Central memory CD8-positive, alpha-beta T cell (primary cell): ENCODE data around the gene TCP1.
"Not testable (repeated sequence)": the region's sequence is repeated elsewhere in the genome, so short reads cannot be mapped to it uniquely, and the experiment has no call there.

Experiments used
- ATAC-seq: fragments of 150-1000 bp; cut with Tn5 transposase; replicated peaks from 2 replicates; pipeline ENCODE4 v1.10.0; 2022; ENCODE audit warnings: mild to moderate bottlenecking, moderate FRiP score, moderate number of reproducible peaks; ENCODE audit not compliant: poor library complexity, severe bottlenecking; ENCODE audit errors: extremely low read depth
- DNase-seq, 2 donors: peaks; one replicate each; pipeline ENCODE4 v3.0.0; 2021; ENCODE audit warnings: low spot score in 2 of 2
- H3K27ac Mint-ChIP-seq: one replicate; pipeline ENCODE4 v1.8.0; 2022; ENCODE audit warnings: low read depth, mild to moderate bottlenecking, moderate library complexity, mixed read lengths
- H3K27me3 Mint-ChIP-seq: one replicate; pipeline ENCODE4 v1.8.0; 2022; ENCODE audit warnings: mixed read lengths
- H3K36me3 Mint-ChIP-seq: one replicate; pipeline ENCODE4 v1.8.0; 2022; ENCODE audit warnings: mild to moderate bottlenecking, moderate library complexity, mixed read lengths; ENCODE audit not compliant: insufficient read depth
- H3K4me1 Mint-ChIP-seq: one replicate; pipeline ENCODE4 v1.8.0; 2022; ENCODE audit warnings: mixed read lengths
- H3K4me3 Mint-ChIP-seq: one replicate; pipeline ENCODE4 v1.8.0; 2022; ENCODE audit warnings: mild to moderate bottlenecking, moderate library complexity, mixed read lengths
- H3K9me3 Mint-ChIP-seq: one replicate; pipeline ENCODE4 v1.8.0; 2022; ENCODE audit warnings: mixed read lengths

The TCP1 gene

DNA sequence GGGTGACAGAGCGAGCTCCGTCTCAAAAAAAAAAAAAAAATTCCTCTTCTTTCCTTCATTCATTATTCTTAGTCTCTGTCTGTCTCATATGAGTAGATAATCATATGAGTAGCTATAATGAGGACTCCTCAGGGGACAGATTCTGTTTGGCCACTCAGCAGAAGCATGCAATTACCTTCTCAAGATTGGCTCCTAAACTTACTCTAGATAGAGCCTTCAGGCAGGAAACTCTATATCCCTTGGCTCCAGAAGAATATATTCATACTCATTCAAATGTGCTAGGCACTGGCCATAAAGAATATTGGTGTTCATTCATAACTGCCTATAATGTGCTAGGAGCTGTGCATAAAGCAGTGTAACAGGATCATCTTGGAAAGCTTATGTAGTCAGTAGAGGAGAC, 29.8 kb downstream of the TCP1 start:
- Mint-ChIP-seq H3K27me3 (no peaks in the 10 kb centered on the region), H3K9me3 (no peaks in the 10 kb centered on the region), H3K4me3 (peak overlapping the region; percentile 12), H3K36me3 (peaks cover 51% of the 10 kb centered on the region), H3K4me1 (peaks cover 34% of the 10 kb centered on the region), H3K27ac (peak overlapping the region; percentile 96)
- DNase-seq (no peak), ATAC-seq (no peak)

DNA sequence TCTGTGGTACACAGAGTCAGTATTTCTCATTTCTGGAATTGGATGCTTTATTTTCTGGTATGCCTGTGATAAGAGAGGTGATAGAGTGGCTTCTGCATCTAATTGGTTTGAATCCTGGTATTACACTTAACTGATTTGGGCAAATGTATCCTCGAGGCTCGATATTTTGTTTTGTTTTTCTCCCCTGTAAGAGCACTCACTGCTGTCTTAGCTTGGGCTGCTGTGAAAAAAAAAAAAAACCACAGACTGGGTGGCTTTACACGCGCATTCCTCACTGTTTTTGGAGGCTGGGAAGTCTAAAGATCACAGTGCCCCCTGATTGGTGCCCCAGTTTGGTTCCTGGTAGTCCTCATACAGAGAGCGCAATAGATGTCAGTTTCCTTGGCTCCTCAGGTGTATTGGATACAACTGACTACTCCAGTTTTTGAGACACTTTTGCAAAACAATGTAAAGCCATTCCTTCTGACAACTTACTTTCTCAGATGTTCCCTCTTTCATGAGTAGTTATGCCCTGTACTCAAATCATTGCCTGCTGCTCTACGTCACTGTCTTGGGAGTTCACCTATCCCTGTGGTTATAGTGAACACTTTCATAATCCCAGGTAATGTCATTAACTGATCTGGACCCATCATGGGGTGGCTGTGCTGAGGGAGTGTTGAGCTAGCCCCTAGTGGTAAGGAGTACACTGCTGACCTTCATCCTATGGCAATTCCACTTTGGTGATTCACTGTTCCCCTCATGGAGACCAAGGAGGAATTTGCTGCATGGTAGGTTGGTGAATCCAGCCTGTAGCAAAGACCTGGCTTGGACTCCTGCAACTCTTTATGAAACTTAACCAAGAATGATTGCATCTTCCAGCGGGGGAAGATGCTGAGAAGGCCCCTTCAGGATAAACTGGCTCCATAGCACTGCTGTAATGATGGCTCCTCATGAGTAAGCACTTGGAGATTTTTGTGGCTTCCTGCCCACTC, 31.1 kb downstream of the TCP1 start:
- Mint-ChIP-seq H3K4me3 (no peak overlapping the region), H3K27me3 (no peaks in the 10 kb centered on the region), H3K4me1 (peaks cover 34% of the 10 kb centered on the region), H3K9me3 (no peaks in the 10 kb centered on the region), H3K36me3 (peaks cover 59% of the 10 kb centered on the region), H3K27ac (peak overlapping the region; percentile 53)
- no peak for ATAC-seq
- no peak for DNase-seq

DNA sequence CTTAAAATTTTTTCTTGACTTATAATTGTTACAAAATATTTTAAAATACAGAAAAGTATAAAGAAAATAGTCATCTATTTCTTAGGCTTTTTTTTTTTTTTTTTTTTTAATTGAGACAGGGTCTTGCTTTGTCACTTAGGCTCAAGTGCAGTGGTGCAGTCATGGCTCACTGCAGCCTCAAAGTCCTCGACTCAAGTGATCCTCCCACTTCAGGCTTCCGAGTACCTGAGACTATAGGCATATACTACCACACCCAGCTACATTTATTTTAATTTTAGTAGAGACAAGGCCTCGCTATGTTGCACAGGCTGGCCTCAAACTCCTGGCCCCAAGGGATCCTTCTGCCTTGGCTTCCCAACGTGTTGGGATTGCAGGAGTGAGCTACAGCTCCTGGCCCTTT, 32.9 kb downstream of the TCP1 start:
- Mint-ChIP-seq H3K4me1 (peaks cover 23% of the 10 kb centered on the region), H3K27me3 (no peaks in the 10 kb centered on the region), H3K36me3 (peaks cover 61% of the 10 kb centered on the region), H3K27ac (no peak overlapping the region), H3K4me3 (no peak overlapping the region), H3K9me3 (no peaks in the 10 kb centered on the region)
- DNase-seq (no peak), ATAC-seq (no peak)

DNA sequence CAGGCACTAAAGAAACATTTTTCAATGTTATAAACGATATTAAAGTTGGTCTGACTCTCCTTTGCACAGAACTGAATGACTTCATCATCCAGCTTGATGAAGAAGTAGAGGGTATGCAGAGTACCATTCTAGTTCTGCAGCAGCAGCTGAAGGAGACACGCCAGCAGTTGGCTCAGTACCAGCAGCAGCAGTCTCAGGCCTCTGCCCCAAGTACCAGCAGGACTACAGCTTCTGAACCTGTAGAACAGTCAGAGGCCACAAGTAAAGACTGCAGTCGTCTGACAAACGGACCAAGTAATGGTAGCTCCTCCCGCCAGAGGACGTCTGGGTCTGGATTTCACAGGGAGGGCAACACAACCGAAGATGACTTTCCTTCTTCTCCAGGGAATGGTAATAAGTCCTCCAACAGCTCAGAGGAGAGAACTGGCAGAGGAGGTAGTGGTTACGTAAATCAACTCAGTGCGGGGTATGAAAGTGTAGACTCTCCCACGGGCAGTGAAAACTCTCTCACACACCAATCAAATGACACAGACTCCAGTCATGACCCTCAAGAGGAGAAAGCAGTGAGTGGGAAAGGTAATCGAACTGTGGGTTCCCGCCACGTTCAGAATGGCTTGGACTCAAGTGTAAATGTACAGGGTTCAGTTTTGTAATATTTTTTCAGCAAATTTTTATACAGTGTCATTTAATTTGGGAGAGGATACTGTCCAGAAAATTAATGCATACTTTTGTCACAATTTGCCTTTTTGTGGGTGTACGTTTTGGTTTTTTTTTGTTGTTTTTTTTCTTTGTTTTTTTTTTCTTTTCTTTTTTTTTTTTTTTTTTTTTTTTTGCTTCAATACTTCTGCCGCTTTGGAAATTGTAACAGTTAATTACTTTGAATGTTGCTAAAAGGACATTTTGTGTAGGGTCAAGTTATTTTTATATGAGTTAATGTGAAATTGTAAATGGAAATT, 34.2 kb downstream of the TCP1 start:
- Mint-ChIP-seq H3K9me3 (no peaks in the 10 kb centered on the region), H3K36me3 (peaks cover 65% of the 10 kb centered on the region), H3K27ac (no peak overlapping the region), H3K27me3 (no peaks in the 10 kb centered on the region), H3K4me1 (peaks cover 11% of the 10 kb centered on the region), H3K4me3 (no peak overlapping the region)
- DNase-seq = no peak
- peak; percentile 19 for ATAC-seq

DNA sequence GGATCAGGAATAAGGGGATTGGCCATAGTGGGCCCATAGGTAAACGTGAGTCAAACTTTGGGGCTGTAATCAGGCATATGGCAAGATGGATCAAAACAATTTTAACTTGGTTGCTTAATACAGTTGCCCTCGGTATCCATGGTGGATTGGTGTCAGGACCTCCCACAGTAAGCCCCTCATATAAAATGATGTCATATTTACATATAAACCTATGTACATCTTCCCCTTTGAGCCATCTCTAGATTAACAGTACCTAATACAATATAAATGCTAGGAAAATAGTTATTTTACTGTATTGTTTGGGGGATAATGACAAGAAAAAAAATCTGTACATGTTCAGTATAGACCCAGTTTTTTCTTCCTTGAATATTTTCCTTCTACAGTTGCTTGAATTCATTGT, 35.0 kb downstream of the TCP1 start:
- Mint-ChIP-seq H3K4me3 (no peak overlapping the region), H3K36me3 (peaks cover 71% of the 10 kb centered on the region), H3K9me3 (no peaks in the 10 kb centered on the region), H3K27me3 (no peaks in the 10 kb centered on the region), H3K4me1 (peaks cover 6% of the 10 kb centered on the region), H3K27ac (no peak overlapping the region)
- ATAC-seq (no peak), DNase-seq (no peak)

DNA sequence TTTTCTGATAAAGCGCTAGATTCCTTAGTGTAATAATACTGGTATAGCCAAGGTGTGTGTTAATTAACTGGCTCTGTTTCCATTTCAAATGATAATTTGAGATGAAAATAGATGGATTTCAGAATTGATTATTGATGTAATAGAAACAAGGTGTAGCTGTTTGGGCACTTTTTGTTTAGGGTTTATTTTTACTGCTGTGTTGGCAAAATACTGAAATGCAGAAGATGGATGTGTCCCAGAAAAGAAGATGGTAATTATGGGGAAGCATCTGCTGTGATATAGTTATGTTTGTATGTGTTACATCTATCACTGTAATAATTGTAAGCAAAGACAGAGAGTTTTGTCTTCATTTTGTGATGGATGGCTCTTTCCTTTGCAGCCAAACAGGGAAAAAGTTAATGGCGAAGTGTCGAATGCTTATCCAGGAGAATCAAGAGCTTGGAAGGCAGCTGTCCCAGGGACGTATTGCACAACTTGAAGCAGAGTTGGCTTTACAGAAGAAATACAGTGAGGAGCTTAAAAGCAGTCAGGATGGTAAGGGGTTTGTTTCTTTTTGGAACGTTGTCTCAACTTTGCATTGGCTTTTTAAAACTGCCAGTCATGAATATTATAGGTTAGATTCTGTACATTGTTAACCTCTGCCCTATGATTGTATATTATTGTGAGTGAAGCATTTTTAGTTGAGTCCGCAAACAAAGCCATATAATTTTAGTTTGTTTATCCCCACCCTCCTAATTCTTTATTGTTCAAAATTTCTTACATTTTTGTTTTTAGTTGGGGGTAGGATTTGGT, 36.1 kb downstream of the TCP1 start:
- ATAC-seq = no peak
- Mint-ChIP-seq H3K27me3 (no peaks in the 10 kb centered on the region), H3K9me3 (no peaks in the 10 kb centered on the region), H3K4me3 (no peak overlapping the region), H3K36me3 (peaks cover 80% of the 10 kb centered on the region), H3K4me1 (peaks cover 1% of the 10 kb centered on the region), H3K27ac (no peak overlapping the region)
- DNase-seq = no peak

DNA sequence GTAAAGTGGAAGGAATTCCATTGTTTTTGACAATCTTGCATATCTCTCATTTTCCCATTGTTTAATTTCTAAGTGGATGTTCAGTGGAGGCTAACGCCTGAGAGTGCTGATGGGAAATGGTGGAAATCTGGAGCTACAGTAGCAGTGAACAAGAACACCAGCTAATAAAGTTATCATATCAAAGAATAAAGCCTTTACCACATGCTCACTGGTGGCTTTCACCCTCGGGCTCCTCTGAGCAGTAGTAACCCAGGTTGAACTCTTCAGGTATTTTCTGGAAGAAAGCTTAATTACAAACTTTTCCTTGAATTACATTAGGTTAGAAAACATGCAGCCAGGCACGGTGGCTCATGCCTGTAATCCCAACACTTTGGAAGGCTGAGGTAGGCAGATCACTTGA, 38.0 kb downstream of the TCP1 start:
- DNase-seq (no peak), ATAC-seq (no peak)
- H3K9me3 Mint-ChIP-seq = no peaks in the 10 kb centered on the region
- no peaks in the 10 kb centered on the region for H3K4me1 Mint-ChIP-seq
- peaks cover 75% of the 10 kb centered on the region for H3K36me3 Mint-ChIP-seq
- no peak overlapping the region for H3K4me3 Mint-ChIP-seq
- no peaks in the 10 kb centered on the region for H3K27me3 Mint-ChIP-seq
- peak overlapping the region; percentile 13 for H3K27ac Mint-ChIP-seq

DNA sequence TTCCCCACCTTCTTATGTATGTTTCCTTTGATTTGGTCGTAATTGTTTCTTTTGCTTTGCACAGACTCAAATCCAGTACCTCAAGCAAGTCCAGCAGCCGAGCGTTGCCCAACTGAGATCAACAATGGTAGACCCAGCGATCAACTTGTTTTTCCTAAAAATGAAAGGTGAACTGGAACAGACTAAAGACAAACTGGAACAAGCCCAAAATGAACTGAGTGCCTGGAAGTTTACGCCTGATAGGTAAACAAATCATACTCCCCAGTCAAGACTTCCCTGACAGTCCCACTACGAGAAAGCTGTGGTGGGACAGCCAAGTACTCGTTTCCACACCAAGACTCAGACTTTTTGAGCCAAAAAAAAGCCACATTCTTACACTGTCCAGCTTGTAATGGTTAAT, 41.3 kb downstream of the TCP1 start:
- H3K27ac Mint-ChIP-seq, H3K9me3 Mint-ChIP-seq, H3K27me3 Mint-ChIP-seq, H3K4me3 Mint-ChIP-seq, ATAC-seq, DNase-seq: not testable (repeated sequence)
- Mint-ChIP-seq H3K36me3 (peaks cover 76% of the 10 kb centered on the region), H3K4me1 (peaks cover 15% of the 10 kb centered on the region)

DNA sequence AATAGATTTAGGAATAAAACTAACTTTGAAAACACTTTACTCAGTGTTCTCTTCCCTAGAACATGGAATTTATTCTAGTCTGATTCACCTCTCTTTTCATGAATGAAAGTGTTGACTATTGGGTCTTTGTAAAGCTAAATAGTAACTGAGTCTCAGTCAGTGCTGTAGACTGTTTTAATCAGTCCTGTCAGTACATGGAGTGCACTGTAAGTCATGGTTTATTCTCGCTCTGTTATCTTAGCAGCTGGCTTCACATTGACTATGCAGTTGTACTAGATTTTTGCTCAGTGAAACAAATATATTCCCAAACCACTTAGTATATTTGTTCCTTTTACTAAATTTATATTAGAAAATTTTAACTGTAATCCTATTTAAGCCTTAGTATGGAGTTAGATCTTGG, 42.6 kb downstream of the TCP1 start:
- Mint-ChIP-seq H3K4me3 (no peak overlapping the region), H3K36me3 (peaks cover 78% of the 10 kb centered on the region), H3K27ac (no peak overlapping the region), H3K27me3 (no peaks in the 10 kb centered on the region), H3K4me1 (peaks cover 15% of the 10 kb centered on the region), H3K9me3 (no peaks in the 10 kb centered on the region)
- DNase-seq = no peak
- ATAC-seq = no peak

DNA sequence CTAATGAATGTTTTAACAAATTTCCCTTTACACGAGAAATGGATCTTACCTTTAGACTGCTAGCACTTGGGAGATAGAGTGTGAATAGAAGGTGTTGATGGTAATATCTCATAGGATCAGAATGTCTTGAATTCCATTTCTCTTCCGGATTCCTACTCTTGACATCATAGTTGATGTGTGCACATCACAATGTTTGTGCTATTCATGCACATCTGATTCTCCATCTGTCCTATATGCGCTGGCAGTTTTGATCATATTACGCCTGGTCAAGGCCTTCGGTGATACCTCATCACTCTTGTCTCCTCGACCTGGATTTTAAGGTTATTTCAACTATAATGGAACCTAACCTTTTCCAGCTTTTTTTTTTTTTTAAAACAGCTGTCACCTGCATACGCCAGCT, 44.3 kb downstream of the TCP1 start:
- no peaks in the 10 kb centered on the region for H3K9me3 Mint-ChIP-seq
- H3K4me3 Mint-ChIP-seq = no peak overlapping the region
- peaks cover 15% of the 10 kb centered on the region for H3K4me1 Mint-ChIP-seq
- H3K27me3 Mint-ChIP-seq = no peaks in the 10 kb centered on the region
- ATAC-seq (no peak), DNase-seq (no peak)
- H3K27ac Mint-ChIP-seq = peak overlapping the region; percentile 9
- peaks cover 84% of the 10 kb centered on the region for H3K36me3 Mint-ChIP-seq

DNA sequence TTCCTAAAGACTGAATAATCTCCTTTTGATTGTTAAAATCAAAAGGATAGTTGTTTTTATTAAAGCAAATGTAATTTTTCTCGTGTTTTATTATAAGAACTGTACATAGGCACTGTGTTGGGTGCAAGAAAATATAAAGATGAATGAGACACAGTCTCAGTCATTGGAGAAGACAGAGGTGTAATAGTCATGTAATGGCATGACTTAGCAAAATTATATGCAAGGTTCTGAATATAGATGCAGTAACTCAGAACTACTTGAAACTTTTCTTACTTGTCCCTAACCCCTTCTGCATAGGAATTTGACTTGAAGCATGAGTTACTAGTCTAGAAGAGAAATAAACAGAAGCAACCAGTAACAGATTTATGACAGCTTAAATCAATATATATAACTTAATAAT, 47.2 kb downstream of the TCP1 start:
- peaks cover 70% of the 10 kb centered on the region for H3K36me3 Mint-ChIP-seq
- H3K9me3 Mint-ChIP-seq = no peaks in the 10 kb centered on the region
- H3K27ac Mint-ChIP-seq = no peak overlapping the region
- no peak for DNase-seq
- ATAC-seq = no peak
- H3K4me3 Mint-ChIP-seq = no peak overlapping the region
- no peaks in the 10 kb centered on the region for H3K27me3 Mint-ChIP-seq
- H3K4me1 Mint-ChIP-seq = peaks cover 23% of the 10 kb centered on the region

DNA sequence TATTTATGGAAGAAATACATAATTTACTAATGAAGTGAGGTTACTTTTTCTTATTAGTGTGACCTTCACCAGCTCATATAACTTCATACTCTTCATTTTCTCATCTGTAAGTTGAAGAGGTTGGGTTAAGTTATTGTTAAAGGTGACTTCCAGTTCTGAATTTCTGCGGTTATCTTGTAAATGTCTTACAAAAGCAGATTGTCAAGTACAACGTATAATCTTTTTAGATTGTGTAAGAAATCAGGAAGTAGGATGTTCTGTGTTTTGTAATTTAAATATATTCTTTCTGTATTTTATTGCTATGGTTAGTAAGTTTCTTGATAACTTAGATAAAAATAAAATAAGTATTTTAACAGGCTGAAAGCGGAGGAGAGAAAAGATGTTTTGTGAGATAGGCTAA, 50.1 kb downstream of the TCP1 start:
- ATAC-seq (no peak), DNase-seq (no peak)
- no peaks in the 10 kb centered on the region for H3K9me3 Mint-ChIP-seq
- H3K27ac Mint-ChIP-seq = no peak overlapping the region
- peaks cover 49% of the 10 kb centered on the region for H3K36me3 Mint-ChIP-seq
- no peaks in the 10 kb centered on the region for H3K27me3 Mint-ChIP-seq
- no peak overlapping the region for H3K4me3 Mint-ChIP-seq
- H3K4me1 Mint-ChIP-seq = peaks cover 17% of the 10 kb centered on the region
